K562 (cell line): Measurements from ENCODE around the gene TXNL1. TPM values are rescaled to one million over a fixed set of nuclear protein-coding genes. Genes with fewer than 3 reads are reported as not detected.

Source experiments
- CBFA2T3 ChIP-seq: fragments of 450-650 bp; IDR thresholded peaks from 2 replicates; pipeline ENCODE4 v1.6.1; 2017
- CXXC5 ChIP-seq: fragments of 250-450 bp; sonication (Bioruptor Pico); IDR thresholded peaks from 2 replicates; pipeline ENCODE4 v1.8.0; 2022; ENCODE audit warnings: inconsistent platforms, mild to moderate bottlenecking, moderate library complexity
- FUS ChIP-seq: fragments of 200-400 bp; formaldehyde crosslinking; optimal IDR thresholded peaks from 2 replicates; pipeline ENCODE3; 2017; ENCODE audit warnings: low read depth, low read length
- KHSRP ChIP-seq: fragments of 450-650 bp; IDR thresholded peaks from 2 replicates; pipeline ENCODE4 v1.6.1; 2017
- KLF1 ChIP-seq: fragments of 450-650 bp; IDR thresholded peaks from 2 replicates; pipeline ENCODE4 v1.6.1; 2016; ENCODE audit warnings: missing genetic modification characterization, missing compliant biosample characterization
- MXI1 ChIP-seq: IDR thresholded peaks from 2 replicates; pipeline ENCODE4 v1.6.1; 2011; ENCODE audit warnings: low read depth, mild to moderate bottlenecking, improper control_type of control experiment, low read length
- NFIC ChIP-seq: fragments of 450-650 bp; IDR thresholded peaks from 2 replicates; pipeline ENCODE4 v1.6.1; 2017; ENCODE audit warnings: mild to moderate bottlenecking, inconsistent platforms
- PHF21A ChIP-seq: fragments of 450-650 bp; IDR thresholded peaks from 2 replicates; pipeline ENCODE4 v1.6.1; 2017; ENCODE audit warnings: low read depth, borderline replicate concordance
- POLR2B ChIP-seq: fragments of 450-650 bp; IDR thresholded peaks from 2 replicates; pipeline ENCODE4 v1.6.1; 2018; ENCODE audit warnings: low read depth; ENCODE audit not compliant: partially characterized antibody
- RBM22 ChIP-seq: fragments of 200-400 bp; formaldehyde crosslinking; IDR thresholded peaks from 2 replicates; pipeline ENCODE4 v1.6.1; 2018; ENCODE audit warnings: low read length, low read depth; ENCODE audit not compliant: poor library complexity, severe bottlenecking
- RBM25 ChIP-seq: fragments of 200-400 bp; formaldehyde crosslinking; IDR thresholded peaks from 2 replicates; pipeline ENCODE4 v1.6.1; 2018; ENCODE audit warnings: low read length, low read depth, moderate library complexity; ENCODE audit not compliant: severe bottlenecking
- TAF9B ChIP-seq: fragments of 450-650 bp; IDR thresholded peaks from 2 replicates; pipeline ENCODE4 v1.6.1; 2018; ENCODE audit warnings: mild to moderate bottlenecking; ENCODE audit not compliant: partially characterized antibody
- THAP7 ChIP-seq: fragments of 250-450 bp; sonication (Bioruptor Pico); IDR thresholded peaks from 2 replicates; pipeline ENCODE4 v1.5.0; 2021
- YBX1 ChIP-seq: fragments of 450-650 bp; IDR thresholded peaks from 2 replicates; pipeline ENCODE4 v1.7.1; 2016; ENCODE audit warnings: mild to moderate bottlenecking
- ZBTB43 ChIP-seq: sonication (generic); formaldehyde crosslinking; IDR thresholded peaks from 2 replicates; pipeline ENCODE4 v1.8.0; 2023; ENCODE audit warnings: mild to moderate bottlenecking, missing genetic modification reagents
- ZNF174 ChIP-seq: fragments of 250-450 bp; sonication (Bioruptor Pico); IDR thresholded peaks from 2 replicates; pipeline ENCODE4 v1.4.0; 2020; ENCODE audit warnings: mild to moderate bottlenecking
- ZNF354B ChIP-seq: fragments of 250-450 bp; sonication (Bioruptor Pico); IDR thresholded peaks from 2 replicates; pipeline ENCODE4 v1.4.0; 2020
- ZNF436 ChIP-seq: fragments of 250-450, 450-650 bp; sonication (Bioruptor Pico); formaldehyde crosslinking; IDR thresholded peaks from 2 replicates; pipeline ENCODE4 v1.7.0; 2020; ENCODE audit warnings: mild to moderate bottlenecking
- ZNF444 ChIP-seq: fragments of 250-450 bp; sonication (Bioruptor Pico); IDR thresholded peaks from 2 replicates; pipeline ENCODE4 v1.4.0; 2020; ENCODE audit warnings: mild to moderate bottlenecking, moderate library complexity
- polyA plus RNA-seq, 8 experiments: library from polyadenylated mRNA; depleted of rRNA in 4 of 8; stranded (reverse) in 5 of 8; unstranded in 3 of 8; fragments of >200 nt; fragmentation: Nextera tagmentation in 2 of 8; fragmentation: Illumina TruSeq in 1 of 8; extraction: Ambion mirVana in 2 of 8; extraction: Trizol in 1 of 8; gene quantifications; 2 replicates each; pipeline versions ENCODE4 v1.2.1 to v1.2.3, GENCODE V29; 2011 to 2014; ENCODE audit warnings: inconsistent platforms in 1 of 8, missing spikeins in 1 of 8
- total RNA-seq, 7 experiments: library from RNA; depleted of rRNA in 6 of 7; stranded (reverse); fragments of >200 nt in 6 of 7; fragmentation: Illumina TruSeq in 2 of 7; extraction: Trizol in 2 of 7; gene quantifications; 2 replicates each; pipeline versions ENCODE4 v1.2.1 to v1.2.3, GENCODE V29; 2011 to 2021; ENCODE audit warnings: low replicate concordance in 1 of 7
- TF ChIP-seq, protein P1 (sequence below): fragments of 200-800 bp; sonication (Bioruptor generic); IDR thresholded peaks from 2 replicates; pipeline ENCODE4 v1.6.1; 2017; ENCODE audit warnings: missing genetic modification characterization, missing compliant biosample characterization
- TF ChIP-seq, protein P2 (sequence below): sonication (generic); formaldehyde crosslinking; IDR thresholded peaks from 2 replicates; pipeline ENCODE4 v1.8.1; 2023; ENCODE audit warnings: mild to moderate bottlenecking, missing genetic modification reagents
- TF ChIP-seq, protein P3 (sequence below): fragments of 450-650 bp; formaldehyde crosslinking; IDR thresholded peaks from 2 replicates; pipeline ENCODE4 v1.4.0; 2022; ENCODE audit warnings: missing genetic modification characterization

Gene TXNL1
- total and polyA plus RNA-seq, 9 of the 15 experiments (the other 6 are each of a cell fraction or from before 2014, with no cell fraction given): 45.4 to 103 (median 65.7) TPM

DNA sequence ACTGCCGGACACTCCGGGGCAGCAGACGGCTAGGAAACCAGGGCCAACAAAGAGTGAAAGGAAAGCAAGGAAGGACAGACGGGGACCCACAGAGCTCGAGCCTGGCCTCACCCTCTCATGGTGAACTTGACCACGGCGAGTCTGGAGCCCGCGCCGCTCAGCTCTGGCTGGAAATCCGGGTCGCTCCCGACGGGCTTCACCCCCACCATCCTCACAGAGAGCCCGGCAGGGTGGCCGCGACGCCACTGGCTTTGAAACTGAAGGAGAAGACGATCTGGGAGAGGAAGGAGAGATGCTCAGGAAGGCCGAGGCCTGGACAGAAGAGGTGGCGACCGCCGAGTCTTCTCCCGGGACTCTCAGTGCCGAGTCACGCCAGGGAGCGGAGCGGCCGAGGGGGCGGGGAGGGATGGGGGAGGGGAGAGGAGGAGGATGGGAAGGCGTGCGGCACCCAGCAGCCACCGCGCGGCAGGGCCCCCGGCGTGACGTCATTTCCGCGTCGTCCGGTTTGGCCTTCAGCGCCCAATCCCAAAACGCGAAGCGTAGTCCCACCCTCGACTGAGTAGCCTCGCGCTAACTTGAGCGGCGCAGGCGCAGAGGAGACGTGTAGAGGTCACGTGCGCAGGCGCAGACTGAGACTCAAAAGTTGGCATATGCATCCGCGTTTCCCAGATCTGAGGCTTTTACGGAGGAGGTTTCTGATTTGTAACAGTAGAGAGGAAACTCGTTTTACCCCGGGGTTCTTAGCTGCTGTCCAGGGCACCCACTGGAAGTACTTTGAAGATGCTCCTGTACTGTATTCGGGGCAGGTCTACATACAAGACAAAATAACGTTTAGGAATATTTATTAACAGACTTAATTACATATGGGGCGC is at the start of gene TXNL1 (continued):
- TF ChIP-seq, protein P1, sequence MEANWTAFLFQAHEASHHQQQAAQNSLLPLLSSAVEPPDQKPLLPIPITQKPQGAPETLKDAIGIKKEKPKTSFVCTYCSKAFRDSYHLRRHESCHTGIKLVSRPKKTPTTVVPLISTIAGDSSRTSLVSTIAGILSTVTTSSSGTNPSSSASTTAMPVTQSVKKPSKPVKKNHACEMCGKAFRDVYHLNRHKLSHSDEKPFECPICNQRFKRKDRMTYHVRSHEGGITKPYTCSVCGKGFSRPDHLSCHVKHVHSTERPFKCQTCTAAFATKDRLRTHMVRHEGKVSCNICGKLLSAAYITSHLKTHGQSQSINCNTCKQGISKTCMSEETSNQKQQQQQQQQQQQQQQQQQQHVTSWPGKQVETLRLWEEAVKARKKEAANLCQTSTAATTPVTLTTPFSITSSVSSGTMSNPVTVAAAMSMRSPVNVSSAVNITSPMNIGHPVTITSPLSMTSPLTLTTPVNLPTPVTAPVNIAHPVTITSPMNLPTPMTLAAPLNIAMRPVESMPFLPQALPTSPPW (CRISPR knock-in tag): peak; percentile 77
- TF ChIP-seq THAP7 (CRISPR knock-in tag) (no peak), NFIC (0 out of 2 replicates have a peak, but pooled peaks have one; percentile 6), RBM22 (no peak), KHSRP (peak; percentile 43; the same call in 1 of the 2 replicates), PHF21A (no peak), ZBTB43 (CRISPR knock-in tag) (no peak), KLF1 (tag) (no peak), ZNF354B (CRISPR knock-in tag) (no peak), CBFA2T3 (no peak), ZNF174 (no peak), ZNF444 (CRISPR knock-in tag) (no peak), TAF9B (peak; percentile 54), RBM25 (no peak), CXXC5 (CRISPR knock-in tag) (peak; percentile 74), FUS (no peak), POLR2B (peak; percentile 70), MXI1 (no peak), ZNF436 (CRISPR knock-in tag) (no peak), YBX1 (no peak)
- TF ChIP-seq, protein P2, sequence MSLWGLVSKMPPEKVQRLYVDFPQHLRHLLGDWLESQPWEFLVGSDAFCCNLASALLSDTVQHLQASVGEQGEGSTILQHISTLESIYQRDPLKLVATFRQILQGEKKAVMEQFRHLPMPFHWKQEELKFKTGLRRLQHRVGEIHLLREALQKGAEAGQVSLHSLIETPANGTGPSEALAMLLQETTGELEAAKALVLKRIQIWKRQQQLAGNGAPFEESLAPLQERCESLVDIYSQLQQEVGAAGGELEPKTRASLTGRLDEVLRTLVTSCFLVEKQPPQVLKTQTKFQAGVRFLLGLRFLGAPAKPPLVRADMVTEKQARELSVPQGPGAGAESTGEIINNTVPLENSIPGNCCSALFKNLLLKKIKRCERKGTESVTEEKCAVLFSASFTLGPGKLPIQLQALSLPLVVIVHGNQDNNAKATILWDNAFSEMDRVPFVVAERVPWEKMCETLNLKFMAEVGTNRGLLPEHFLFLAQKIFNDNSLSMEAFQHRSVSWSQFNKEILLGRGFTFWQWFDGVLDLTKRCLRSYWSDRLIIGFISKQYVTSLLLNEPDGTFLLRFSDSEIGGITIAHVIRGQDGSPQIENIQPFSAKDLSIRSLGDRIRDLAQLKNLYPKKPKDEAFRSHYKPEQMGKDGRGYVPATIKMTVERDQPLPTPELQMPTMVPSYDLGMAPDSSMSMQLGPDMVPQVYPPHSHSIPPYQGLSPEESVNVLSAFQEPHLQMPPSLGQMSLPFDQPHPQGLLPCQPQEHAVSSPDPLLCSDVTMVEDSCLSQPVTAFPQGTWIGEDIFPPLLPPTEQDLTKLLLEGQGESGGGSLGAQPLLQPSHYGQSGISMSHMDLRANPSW: no peak
- TF ChIP-seq, protein P3, sequence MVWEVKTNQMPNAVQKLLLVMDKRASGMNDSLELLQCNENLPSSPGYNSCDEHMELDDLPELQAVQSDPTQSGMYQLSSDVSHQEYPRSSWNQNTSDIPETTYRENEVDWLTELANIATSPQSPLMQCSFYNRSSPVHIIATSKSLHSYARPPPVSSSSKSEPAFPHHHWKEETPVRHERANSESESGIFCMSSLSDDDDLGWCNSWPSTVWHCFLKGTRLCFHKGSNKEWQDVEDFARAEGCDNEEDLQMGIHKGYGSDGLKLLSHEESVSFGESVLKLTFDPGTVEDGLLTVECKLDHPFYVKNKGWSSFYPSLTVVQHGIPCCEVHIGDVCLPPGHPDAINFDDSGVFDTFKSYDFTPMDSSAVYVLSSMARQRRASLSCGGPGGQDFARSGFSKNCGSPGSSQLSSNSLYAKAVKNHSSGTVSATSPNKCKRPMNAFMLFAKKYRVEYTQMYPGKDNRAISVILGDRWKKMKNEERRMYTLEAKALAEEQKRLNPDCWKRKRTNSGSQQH: no peak
